ENCODE data around the gene DHRS7. TPM values are rescaled to one million over a fixed set of nuclear protein-coding genes. Genes with fewer than 3 reads are reported as not detected.

The DHRS7 gene
- total and polyA plus RNA-seq, 9 of the 15 experiments (the other 6 are each of a cell fraction or from before 2014, with no cell fraction given), result 10.2 to 20.1 (median 15.7) TPM

DNA sequence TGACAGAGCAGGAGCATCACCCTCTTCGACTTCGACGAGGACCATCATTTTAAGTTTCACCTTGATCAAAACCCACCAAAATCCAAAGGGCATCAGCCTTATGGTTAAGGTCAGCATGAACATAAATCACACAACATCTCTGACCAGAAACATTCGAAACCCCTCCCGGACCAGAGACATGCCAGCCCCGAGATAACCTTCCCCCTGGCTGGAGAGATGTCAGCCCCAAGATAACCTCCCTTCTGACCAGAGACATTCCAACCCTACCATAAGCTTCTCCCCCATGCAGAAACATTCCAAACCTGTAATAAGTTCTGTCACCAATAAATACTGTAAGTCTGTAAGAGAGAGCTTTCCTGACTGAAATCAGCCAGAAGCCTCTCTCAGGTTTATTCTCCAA lies 67.2 kb downstream of the DHRS7 start (continued):
- TF ChIP-seq ZNF407 (IDR thresholded peaks at IDR 0.05; ENCODE audit: low read depth) (no peak), EP300 (IDR thresholded peaks at IDR 0.05; ENCODE audit: low read length) (peak; percentile 45; the same call in 1 of the 2 replicates), NCOA2 (IDR thresholded peaks at IDR 0.05; ENCODE audit: partially characterized antibody in 2 of 2) (no peak), CBFA2T2 (conservative IDR thresholded peaks at IDR 0.05) (peak; percentile 64), EGR1 (conservative IDR thresholded peaks at IDR 0.05) (no peak), DPF2 (IDR thresholded peaks at IDR 0.05) (peak; percentile 58), MEIS2 (IDR thresholded peaks at IDR 0.05; ENCODE audit: partially characterized antibody) (peak; percentile 87), RCOR1 (IDR thresholded peaks at IDR 0.05; ENCODE audit: borderline replicate concordance in 1 of 2, low read depth in 2 of 2, low read length in 2 of 2) (0 out of 4 replicates have a peak, but pooled peaks of 1 of the 2 experiments have one; percentile 42), PKNOX1 (IDR thresholded peaks at IDR 0.05) (peak; percentile 73), TEAD4 (IDR thresholded peaks at IDR 0.05; ENCODE audit: low read length) (peak; percentile 71), TEAD4 (CRISPR knock-in tag; IDR thresholded peaks at IDR 0.05; ENCODE audit: borderline replicate concordance) (no peak), KDM1A (IDR thresholded peaks at IDR 0.05) (peak; percentile 36 to 47; a peak in 2 of 4 replicates), CBFA2T3 (IDR thresholded peaks at IDR 0.05) (peak; percentile 81), POLR2AphosphoS5 (IDR thresholded peaks at IDR 0.05; ENCODE audit: control insufficient read depth, insufficient read depth, low read depth, low read length) (peak; percentile 27; the same call in 1 of the 2 replicates)
- TF ChIP-seq, protein P1, sequence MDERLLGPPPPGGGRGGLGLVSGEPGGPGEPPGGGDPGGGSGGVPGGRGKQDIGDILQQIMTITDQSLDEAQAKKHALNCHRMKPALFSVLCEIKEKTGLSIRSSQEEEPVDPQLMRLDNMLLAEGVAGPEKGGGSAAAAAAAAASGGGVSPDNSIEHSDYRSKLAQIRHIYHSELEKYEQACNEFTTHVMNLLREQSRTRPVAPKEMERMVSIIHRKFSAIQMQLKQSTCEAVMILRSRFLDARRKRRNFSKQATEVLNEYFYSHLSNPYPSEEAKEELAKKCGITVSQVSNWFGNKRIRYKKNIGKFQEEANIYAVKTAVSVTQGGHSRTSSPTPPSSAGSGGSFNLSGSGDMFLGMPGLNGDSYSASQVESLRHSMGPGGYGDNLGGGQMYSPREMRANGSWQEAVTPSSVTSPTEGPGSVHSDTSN (CRISPR knock-in tag; IDR thresholded peaks at IDR 0.05; ENCODE audit: low read depth), result no peak
- TF ChIP-seq, protein P1 (tag; conservative IDR thresholded peaks at IDR 0.05; ENCODE audit: low read depth), result 0 out of 2 replicates have a peak, but pooled peaks have one; percentile 23
